Ovary (tissue), 9 donors: ENCODE results near the gene NTRK1. TPM values are rescaled to one million over a fixed set of nuclear protein-coding genes. Genes with fewer than 3 reads are reported as not detected.

Source experiments
- DNase-seq, 5 donors: peaks; one replicate each; pipeline ENCODE4 v3.0.0-alpha.2; 2019 to 2020
- H3K27ac ChIP-seq, 2 donors: fragments of 200-600 bp; one replicate each; pipeline versions ENCODE4 v1.5.1 to v1.8.0; 2019 to 2022
- H3K27me3 ChIP-seq: fragments of 200-600 bp; one replicate; pipeline ENCODE4 v1.8.0; 2022
- H3K36me3 ChIP-seq: fragments of 200-600 bp; sonication (generic); one replicate; pipeline ENCODE4 v1.5.1; 2019
- H3K4me1 ChIP-seq: one replicate; pipeline ENCODE4 v1.8.1; 2013; ENCODE audit warnings: mild to moderate bottlenecking, moderate library complexity; ENCODE audit not compliant: insufficient read depth
- H3K4me3 ChIP-seq: fragments of 200-600 bp; sonication (generic); one replicate; pipeline ENCODE4 v1.5.1; 2017
- H3K9me3 ChIP-seq, 2 donors: fragments of 200-600 bp in 1 of 2; sonication (generic) in 1 of 2; one replicate each; pipeline versions ENCODE4 v1.5.1 to v1.8.1; 2013 to 2019; ENCODE audit warnings: mild to moderate bottlenecking in 1 of 2, moderate library complexity in 1 of 2
- EP300 ChIP-seq: sonication (generic); formaldehyde crosslinking; IDR thresholded peaks from one replicate; pipeline ENCODE4 v1.6.1; 2017; ENCODE audit warnings: antibody characterized with exemption
- POLR2A ChIP-seq: fragments of 450-650 bp; IDR thresholded peaks from one replicate; pipeline ENCODE4 v1.6.1; 2017; ENCODE audit warnings: antibody characterized with exemption, mild to moderate bottlenecking, moderate library complexity
- WGBS, 3 donors: extraction: QIAGEN DNeasy Blood & Tissue Kit in 1 of 3; methylation state at CpG; one replicate each; pipeline versions ENCODE4 v1.1.5 to v1.1.7; 2013 to 2017; 5-methylcytosine and 5-hydroxymethylcytosine counted together
- intact Hi-C, 4 donors: fragments of 100-400 bp; cut with DNase I; formaldehyde crosslinking; loops; one replicate each; pipeline versions ENCODE4 v1.11.0 to v1.15.1; 2022 to 2023
- polyA plus RNA-seq, 2 donors: library from polyadenylated mRNA; stranded (reverse); fragments of 200-250 nt in 1 of 2; fragments of 350-450 nt in 1 of 2; fragmentation: Illumina TruSeq in 1 of 2; extraction: RNeasy Lipid Tissue Mini Kit (QIAGEN cat#74804) in 1 of 2; gene quantifications; one replicate each; pipeline ENCODE4 v1.2.3, GENCODE V29; 2013 to 2014
- total RNA-seq, 7 donors: library from RNA; depleted of rRNA in 2 of 7; stranded (reverse); fragments of >200 nt in 2 of 7; fragmentation: NEBNext Ultra II Directional in 3 of 7; extraction: Animal tissue kit (Norgen Biotek cat#: 25700) in 3 of 7; gene quantifications; one replicate each; pipeline versions ENCODE4 v1.1.0 to v1.2.4, GENCODE V29; 2016 to 2023
- TF ChIP-seq, protein P1 (sequence below), 3 donors: fragments of 450-650 bp in 2 of 3; fragments of 200-600 bp in 1 of 3; IDR thresholded peaks; one replicate each; pipeline versions ENCODE4 v1.5.1 to v1.8.0; 2016 to 2022; ENCODE audit warnings: antibody characterized with exemption in 3 of 3, mild to moderate bottlenecking in 1 of 3
- donor health status: DM: no; HTN: no; CAD: no; lungs with moderate emphysema.
- donor health status: DM: no; HTN: no; CAD: no.
- donor health status: Bipolar disorder and iron deficiency.
- donor health status: DM: yes; HTN: yes; CAD: no.
- donor health status: DM: no; HTN: no; CAD: no.
- donor health status: DM: yes; HTN: yes; CAD: no.

Gene NTRK1
- total and polyA plus RNA-seq, 9 donors = 0.11 to 0.92 (median 0.38) TPM; not detected in 4

GRCh38 chr1:156879876-156880275 lies 19.2 kb downstream of the NTRK1 start:
- H3K27ac ChIP-seq = no peak overlapping the region
- H3K27me3 ChIP-seq = no peaks in the 10 kb centered on the region
- no peaks in the 10 kb centered on the region for H3K9me3 ChIP-seq
- TF ChIP-seq, protein P1, sequence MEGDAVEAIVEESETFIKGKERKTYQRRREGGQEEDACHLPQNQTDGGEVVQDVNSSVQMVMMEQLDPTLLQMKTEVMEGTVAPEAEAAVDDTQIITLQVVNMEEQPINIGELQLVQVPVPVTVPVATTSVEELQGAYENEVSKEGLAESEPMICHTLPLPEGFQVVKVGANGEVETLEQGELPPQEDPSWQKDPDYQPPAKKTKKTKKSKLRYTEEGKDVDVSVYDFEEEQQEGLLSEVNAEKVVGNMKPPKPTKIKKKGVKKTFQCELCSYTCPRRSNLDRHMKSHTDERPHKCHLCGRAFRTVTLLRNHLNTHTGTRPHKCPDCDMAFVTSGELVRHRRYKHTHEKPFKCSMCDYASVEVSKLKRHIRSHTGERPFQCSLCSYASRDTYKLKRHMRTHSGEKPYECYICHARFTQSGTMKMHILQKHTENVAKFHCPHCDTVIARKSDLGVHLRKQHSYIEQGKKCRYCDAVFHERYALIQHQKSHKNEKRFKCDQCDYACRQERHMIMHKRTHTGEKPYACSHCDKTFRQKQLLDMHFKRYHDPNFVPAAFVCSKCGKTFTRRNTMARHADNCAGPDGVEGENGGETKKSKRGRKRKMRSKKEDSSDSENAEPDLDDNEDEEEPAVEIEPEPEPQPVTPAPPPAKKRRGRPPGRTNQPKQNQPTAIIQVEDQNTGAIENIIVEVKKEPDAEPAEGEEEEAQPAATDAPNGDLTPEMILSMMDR (IDR thresholded peaks at IDR 0.05) = no peak
- no peak for TF ChIP-seq POLR2A
- TF ChIP-seq EP300 = no peak
- H3K4me3 ChIP-seq = no peak overlapping the region
- no peaks in the 10 kb centered on the region for H3K36me3 ChIP-seq
- 92 to 95% (median 94%) methylated on average over 21 of the region's 21 CpGs for WGBS, 3 donors
- no peak for DNase-seq
- no peaks in the 10 kb centered on the region for H3K4me1 ChIP-seq
- intact Hi-C loops = loop anchor here in 2 of 4 donors (10.0 kb wide), 2 partner anchors 105 to 175 kb away; partner anchors contain the start of gene CRABP2 (in 1 of the 2)

GRCh38 chr1:156880473-156880872 lies 19.8 kb downstream of the NTRK1 start:
- Histone ChIP-seq H3K36me3 (no peaks in the 10 kb centered on the region), H3K27me3 (no peaks in the 10 kb centered on the region), H3K4me3 (no peak overlapping the region), H3K27ac (no peak overlapping the region), H3K9me3 (no peaks in the 10 kb centered on the region), H3K4me1 (no peaks in the 10 kb centered on the region)
- no peak for TF ChIP-seq POLR2A
- TF ChIP-seq, protein P1 (IDR thresholded peaks at IDR 0.05) = no peak
- no peak for TF ChIP-seq EP300
- 55 to 69% (median 64%) methylated on average over 5 of the region's 5 CpGs for WGBS, 3 donors
- no peak for DNase-seq
- intact Hi-C loops = loop anchor here in 2 of 4 donors (10.0 kb wide), 2 partner anchors 106 to 176 kb away; partner anchors contain the start of gene CRABP2 (in 1 of the 2)

GRCh38 chr1:156881101-156881500 lies 20.4 kb downstream of the NTRK1 start:
- no peaks in the 10 kb centered on the region for H3K36me3 ChIP-seq
- no peaks in the 10 kb centered on the region for H3K9me3 ChIP-seq
- no peaks in the 10 kb centered on the region for H3K4me1 ChIP-seq
- no peak for TF ChIP-seq EP300
- no peak for TF ChIP-seq POLR2A
- TF ChIP-seq, protein P1 (IDR thresholded peaks at IDR 0.05) = no peak
- intact Hi-C loops = loop anchor here in 2 of 4 donors (10.0 kb wide), 2 partner anchors 106 to 176 kb away; partner anchors contain the start of gene CRABP2 (in 1 of the 2)
- no peak overlapping the region for H3K4me3 ChIP-seq
- WGBS, 3 donors = 66 to 74% (median 71%) methylated on average over 10 of the region's 10 CpGs
- H3K27ac ChIP-seq = no peak overlapping the region
- H3K27me3 ChIP-seq = no peaks in the 10 kb centered on the region
- no peak for DNase-seq

DNA sequence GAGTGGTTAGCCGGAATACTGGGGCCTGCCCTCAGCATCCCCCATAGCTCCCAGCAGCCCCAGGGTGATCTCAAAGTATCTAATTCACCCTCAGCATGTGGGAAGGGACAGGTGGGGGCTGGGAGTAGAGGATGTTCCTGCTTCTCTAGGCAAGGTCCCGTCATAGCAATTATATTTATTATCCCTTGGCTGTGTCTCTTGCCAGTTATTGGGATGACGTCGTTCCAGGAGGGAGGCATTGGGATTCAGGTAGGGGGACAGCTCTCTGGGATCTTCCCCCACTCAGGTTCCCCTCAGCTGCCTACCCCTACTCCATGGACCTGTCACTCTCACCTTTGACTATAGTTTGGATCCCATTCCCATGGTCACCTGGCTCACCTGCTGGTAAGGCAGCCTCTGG lies 21.0 kb downstream of the NTRK1 start:
- intact Hi-C loops = loop anchor here in 2 of 4 donors (10.0 kb wide), 2 partner anchors 107 to 177 kb away; partner anchors contain the start of gene CRABP2 (in 1 of the 2)
- WGBS, 3 donors = 57 to 64% (median 58%) methylated on average over 4 of the region's 4 CpGs
- H3K27me3 ChIP-seq = no peaks in the 10 kb centered on the region

More for the DNA sequence above, 21.0 kb downstream of the NTRK1 start:
- Histone ChIP-seq H3K36me3 (no peaks in the 10 kb centered on the region), H3K4me1 (no peaks in the 10 kb centered on the region), H3K9me3 (no peaks in the 10 kb centered on the region), H3K27ac (no peak overlapping the region), H3K4me3 (no peak overlapping the region)
- no peak for DNase-seq
- TF ChIP-seq, protein P1 (IDR thresholded peaks at IDR 0.05) = no peak
- TF ChIP-seq POLR2A (no peak), EP300 (no peak)
